ENCODE results near the gene IL36G.

- no peak for TF ChIP-seq CTCF (optimal IDR thresholded peaks at IDR 0.05 in 1 of 3, IDR thresholded peaks at IDR 0.05 in 1 of 3, conservative IDR thresholded peaks at IDR 0.05 in 1 of 3; ENCODE audit: extremely low read depth in 1 of 3, insufficient read depth in 2 of 3, low read length in 3 of 3)
- TF ChIP-seq EZH2 (IDR thresholded peaks at IDR 0.05; ENCODE audit: low read length): no peak
Measured at GRCh38 chr2:112933261-112933660, 44.5 kb upstream of the IL36G start.
